GM23248 (cell line): Measurements from ENCODE around the gene HOXA4.

Experiments used
- EZH2 ChIP-seq: fragments of 200-600 bp; sonication (generic); IDR thresholded peaks from 2 replicates; pipeline ENCODE4 v1.6.1; 2018; ENCODE audit warnings: antibody characterized with exemption, mild to moderate bottlenecking; ENCODE audit not compliant: insufficient read depth, poor library complexity, severe bottlenecking
- EZH2phosphoT487 ChIP-seq: fragments of 200-600 bp; sonication (generic); IDR thresholded peaks from 2 replicates; pipeline ENCODE4 v1.6.1; 2018; ENCODE audit warnings: antibody characterized with exemption, moderate library complexity, mild to moderate bottlenecking, low read depth; ENCODE audit not compliant: insufficient read depth

GRCh38 chr7:27104341-27105058 lies 26.1 kb downstream of the HOXA4 start:
- TF ChIP-seq EZH2, result no peak
- TF ChIP-seq EZH2phosphoT487, result no peak
